ENCODE data around the gene ADARB1.

DNA sequence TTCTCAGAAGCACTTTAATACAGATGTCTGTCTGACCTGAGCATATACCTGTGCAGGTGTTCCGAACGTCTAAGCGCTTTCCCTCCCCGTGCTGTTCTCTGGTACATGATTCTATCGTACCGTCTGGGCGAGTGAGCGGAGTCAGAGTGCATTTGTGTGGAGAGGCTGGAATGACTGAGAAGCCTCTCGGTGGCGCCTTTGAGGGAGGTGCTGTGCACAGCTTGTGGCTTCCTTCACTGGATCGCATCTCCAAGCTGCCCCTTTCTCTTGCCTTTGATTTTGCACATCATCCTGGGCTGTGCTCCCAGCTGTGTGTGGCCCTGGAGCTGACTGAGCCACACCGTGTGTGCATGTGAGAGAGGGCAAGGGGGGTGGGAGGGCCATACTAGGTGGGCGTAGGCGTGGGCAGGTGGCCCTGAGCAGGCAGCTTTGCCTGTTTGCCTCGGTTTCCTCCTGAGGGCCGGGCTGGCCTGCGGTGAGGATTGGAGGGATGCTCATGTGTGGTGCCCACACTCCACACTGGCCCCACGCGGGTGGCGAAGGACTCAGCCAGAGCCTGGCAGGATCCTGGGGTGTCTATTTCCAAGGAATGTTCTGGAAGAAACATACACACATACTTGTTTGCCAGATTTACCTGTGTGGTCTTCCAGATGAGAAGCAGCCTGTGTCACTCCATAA, 105.3 kb downstream of the ADARB1 start:
- TF ChIP-seq, protein P1, sequence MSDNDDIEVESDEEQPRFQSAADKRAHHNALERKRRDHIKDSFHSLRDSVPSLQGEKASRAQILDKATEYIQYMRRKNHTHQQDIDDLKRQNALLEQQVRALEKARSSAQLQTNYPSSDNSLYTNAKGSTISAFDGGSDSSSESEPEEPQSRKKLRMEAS (IDR thresholded peaks at IDR 0.05), result no peak
- no peak for TF ChIP-seq TAF1 (IDR thresholded peaks at IDR 0.05; ENCODE audit: low read depth, low read length)
- TF ChIP-seq SP1 (IDR thresholded peaks at IDR 0.05; ENCODE audit: low read depth, low read length), result no peak
- TF ChIP-seq RNF2 (IDR thresholded peaks at IDR 0.05; ENCODE audit: borderline replicate concordance, low read depth, low read length, missing control alignments, poor library complexity, severe bottlenecking), result no peak
- TF ChIP-seq EZH2 (IDR thresholded peaks at IDR 0.05; ENCODE audit: low read depth, low read length, severe bottlenecking), result no peak
- no peak for TF ChIP-seq GABPA (IDR thresholded peaks at IDR 0.05; ENCODE audit: borderline replicate concordance, insufficient read depth, low read length)
- TF ChIP-seq, protein P2, sequence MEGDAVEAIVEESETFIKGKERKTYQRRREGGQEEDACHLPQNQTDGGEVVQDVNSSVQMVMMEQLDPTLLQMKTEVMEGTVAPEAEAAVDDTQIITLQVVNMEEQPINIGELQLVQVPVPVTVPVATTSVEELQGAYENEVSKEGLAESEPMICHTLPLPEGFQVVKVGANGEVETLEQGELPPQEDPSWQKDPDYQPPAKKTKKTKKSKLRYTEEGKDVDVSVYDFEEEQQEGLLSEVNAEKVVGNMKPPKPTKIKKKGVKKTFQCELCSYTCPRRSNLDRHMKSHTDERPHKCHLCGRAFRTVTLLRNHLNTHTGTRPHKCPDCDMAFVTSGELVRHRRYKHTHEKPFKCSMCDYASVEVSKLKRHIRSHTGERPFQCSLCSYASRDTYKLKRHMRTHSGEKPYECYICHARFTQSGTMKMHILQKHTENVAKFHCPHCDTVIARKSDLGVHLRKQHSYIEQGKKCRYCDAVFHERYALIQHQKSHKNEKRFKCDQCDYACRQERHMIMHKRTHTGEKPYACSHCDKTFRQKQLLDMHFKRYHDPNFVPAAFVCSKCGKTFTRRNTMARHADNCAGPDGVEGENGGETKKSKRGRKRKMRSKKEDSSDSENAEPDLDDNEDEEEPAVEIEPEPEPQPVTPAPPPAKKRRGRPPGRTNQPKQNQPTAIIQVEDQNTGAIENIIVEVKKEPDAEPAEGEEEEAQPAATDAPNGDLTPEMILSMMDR (IDR thresholded peaks at IDR 0.05; ENCODE audit: control extremely low read depth in 1 of 3, insufficient read depth in 1 of 3, low read depth in 1 of 3, low read length in 3 of 3), result no peak

Measured in H1 (cell line).